ENCODE data around the gene RARRES2. TPM values are rescaled to one million over a fixed set of nuclear protein-coding genes. Genes with fewer than 3 reads are reported as not detected.

Gene RARRES2
- total RNA-seq, 1 donor from 2014 or later: 144 TPM

GRCh38 chr7:150374472-150374871 lies 33.0 kb upstream of the RARRES2 start:
- no peak for TF ChIP-seq CTCF (IDR thresholded peaks at IDR 0.05)
- Histone ChIP-seq H3K4me3 (no peak overlapping the region), H3K27ac (no peak overlapping the region), H3K9me3 (no peaks in the 10 kb centered on the region), H3K27me3 (ENCODE audit: low read depth) (no peaks in the 10 kb centered on the region), H3K36me3 (peaks cover 50% of the 10 kb centered on the region), H3K4me1 (peaks cover 47% of the 10 kb centered on the region)
- intact Hi-C loops (cut with DNase I): no loop called here
- no peak for ATAC-seq
- DNase-seq: no peak

GRCh38 chr7:150374026-150374425 lies 32.6 kb upstream of the RARRES2 start:
- Histone ChIP-seq H3K9me3 (no peaks in the 10 kb centered on the region), H3K27me3 (ENCODE audit: low read depth) (no peaks in the 10 kb centered on the region), H3K4me3 (no peak overlapping the region), H3K27ac (no peak overlapping the region), H3K4me1 (peaks cover 48% of the 10 kb centered on the region), H3K36me3 (peaks cover 50% of the 10 kb centered on the region)
- TF ChIP-seq CTCF (IDR thresholded peaks at IDR 0.05): no peak
- intact Hi-C loops (cut with DNase I): no loop called here
- ATAC-seq: no peak
- no peak for DNase-seq

- no peak for TF ChIP-seq CTCF (IDR thresholded peaks at IDR 0.05)
- no peak overlapping the region for H3K4me3 ChIP-seq
- intact Hi-C loops (cut with DNase I): no loop called here
- peaks cover 50% of the 10 kb centered on the region for H3K36me3 ChIP-seq
- no peak for DNase-seq
- ATAC-seq: no peak
- no peak overlapping the region for H3K27ac ChIP-seq
- peaks cover 45% of the 10 kb centered on the region for H3K4me1 ChIP-seq
- H3K9me3 ChIP-seq: no peaks in the 10 kb centered on the region
- no peaks in the 10 kb centered on the region for H3K27me3 ChIP-seq (ENCODE audit: low read depth)
Observed at GRCh38 chr7:150373049-150373801, 31.8 kb upstream of the RARRES2 start.

GRCh38 chr7:150372271-150373048 lies 31.0 kb upstream of the RARRES2 start:
- H3K4me1 ChIP-seq: peaks cover 45% of the 10 kb centered on the region
- no peak for TF ChIP-seq CTCF (IDR thresholded peaks at IDR 0.05)
- H3K36me3 ChIP-seq: peaks cover 50% of the 10 kb centered on the region
- H3K4me3 ChIP-seq: no peak overlapping the region
- no peaks in the 10 kb centered on the region for H3K9me3 ChIP-seq
- no peak overlapping the region for H3K27ac ChIP-seq
- ATAC-seq (no peak), DNase-seq (no peak)
- intact Hi-C loops (cut with DNase I): no loop called here
- H3K27me3 ChIP-seq (ENCODE audit: low read depth): no peaks in the 10 kb centered on the region

- Histone ChIP-seq H3K36me3 (peaks cover 50% of the 10 kb centered on the region), H3K27ac (no peak overlapping the region), H3K4me1 (peaks cover 46% of the 10 kb centered on the region), H3K27me3 (ENCODE audit: low read depth) (no peaks in the 10 kb centered on the region), H3K4me3 (no peak overlapping the region), H3K9me3 (no peaks in the 10 kb centered on the region)
- ATAC-seq (no peak), DNase-seq (no peak)
- no peak for TF ChIP-seq CTCF (IDR thresholded peaks at IDR 0.05)
- intact Hi-C loops (cut with DNase I): no loop called here
Observed at GRCh38 chr7:150371996-150372270, 30.5 kb upstream of the RARRES2 start.

Data from lower lobe of right lung (tissue), 2 donors.